ENCODE data around the gene ABI2.
"Not testable (repeated sequence)": the region's sequence is repeated elsewhere in the genome, so short reads cannot be mapped to it uniquely, and the experiment has no call there.

ABI2 gene

DNA sequence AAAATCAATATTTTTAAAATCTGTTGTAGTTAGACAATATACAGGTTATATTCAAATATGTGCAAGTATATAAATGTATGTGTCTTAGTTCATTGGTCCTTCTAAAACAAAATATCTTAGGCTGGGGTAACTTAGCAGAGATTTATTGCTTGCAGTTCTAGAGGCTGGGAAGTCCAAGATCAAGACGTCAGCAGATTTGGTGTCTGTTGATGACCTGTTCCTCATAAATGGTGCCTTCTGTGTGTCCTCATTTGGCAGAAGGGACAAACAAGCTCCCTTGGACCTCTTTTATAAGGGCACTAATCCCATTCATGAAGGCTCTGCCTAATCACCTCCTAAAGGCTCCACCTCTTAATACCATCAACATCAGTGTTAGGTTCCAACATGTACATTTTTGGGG, 31.3 kb downstream of the ABI2 start:
- DNase-seq (ENCODE audit: low read depth, low spot score) = no peak

DNA sequence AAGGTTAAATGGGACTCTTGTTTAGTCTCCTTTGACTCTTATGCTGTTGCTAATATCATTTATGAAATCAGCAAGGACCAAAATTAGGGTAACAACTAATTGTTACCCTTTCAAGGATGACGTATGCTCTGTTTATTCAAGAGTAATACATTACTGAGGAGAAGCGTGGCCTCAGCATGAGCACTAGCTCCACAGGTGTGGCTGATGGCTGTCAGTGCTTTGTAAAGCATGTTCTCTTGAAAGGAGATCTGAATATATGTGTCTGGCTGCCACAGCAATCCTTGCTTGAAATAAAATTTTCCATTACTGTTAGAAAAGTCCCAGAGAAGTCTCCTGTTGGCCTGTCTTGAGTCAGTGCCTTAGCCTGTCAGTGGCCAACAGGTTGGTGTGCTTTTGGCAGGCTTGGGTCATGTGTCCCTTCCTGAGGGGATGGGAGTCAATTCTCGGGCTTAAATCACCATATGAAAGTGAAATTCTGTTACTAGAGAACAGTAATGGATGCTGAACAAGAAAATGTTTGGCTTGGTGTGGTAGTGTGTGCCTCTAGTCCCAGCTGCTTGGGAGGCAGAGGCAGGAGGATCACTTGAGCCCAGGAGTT, 32.7 kb downstream of the ABI2 start:
- no peak for DNase-seq (ENCODE audit: low read depth, low spot score)

- no peak for DNase-seq (ENCODE audit: low read depth, low spot score)
Measured at GRCh38 chr2:203361495-203361894, 33.3 kb downstream of the ABI2 start.

DNA sequence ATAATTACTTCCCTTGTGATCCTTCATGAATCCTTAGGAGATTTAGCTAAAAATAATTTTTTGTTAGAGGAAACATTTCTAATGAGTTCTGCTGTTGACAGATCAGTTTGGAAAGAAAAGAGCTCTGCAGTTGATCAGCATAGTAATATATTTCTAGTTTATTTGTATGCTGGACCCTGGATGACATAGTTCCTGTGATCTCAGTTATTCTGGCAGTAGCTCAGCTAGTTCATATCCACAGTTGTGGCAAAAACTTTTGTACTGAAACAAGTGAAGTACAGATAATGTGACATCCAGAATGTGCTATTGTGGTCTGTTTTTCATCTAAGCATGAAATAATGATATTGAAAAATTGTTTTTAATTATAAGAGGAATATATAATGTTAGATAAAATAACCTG, 33.7 kb downstream of the ABI2 start:
- DNase-seq (ENCODE audit: low read depth, low spot score) = no peak

GRCh38 chr2:203366639-203367466, 38.7 kb downstream of the ABI2 start:
- DNase-seq (ENCODE audit: low read depth, low spot score) = no peak

DNA sequence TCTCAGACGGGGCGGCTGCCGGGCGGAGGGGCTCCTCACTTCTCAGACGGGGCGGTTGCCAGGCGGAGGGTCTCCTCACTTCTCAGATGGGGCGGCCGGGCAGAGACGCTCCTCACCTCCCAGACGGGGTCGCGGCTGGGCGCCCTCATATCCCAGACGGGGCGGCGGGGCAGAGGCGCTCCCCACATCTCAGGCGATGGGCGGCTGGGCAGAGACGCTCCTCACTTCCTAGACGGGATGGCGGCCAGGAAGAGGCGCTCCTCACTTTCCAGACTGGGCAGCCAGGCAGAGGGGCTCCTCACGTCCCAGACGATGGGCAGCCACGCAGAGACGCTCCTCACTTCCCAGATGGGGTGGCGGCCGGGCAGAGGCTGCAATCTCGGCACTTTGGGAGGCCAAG, 44.5 kb downstream of the ABI2 start:
- not testable (repeated sequence) for DNase-seq (ENCODE audit: low read depth, low spot score)

DNA sequence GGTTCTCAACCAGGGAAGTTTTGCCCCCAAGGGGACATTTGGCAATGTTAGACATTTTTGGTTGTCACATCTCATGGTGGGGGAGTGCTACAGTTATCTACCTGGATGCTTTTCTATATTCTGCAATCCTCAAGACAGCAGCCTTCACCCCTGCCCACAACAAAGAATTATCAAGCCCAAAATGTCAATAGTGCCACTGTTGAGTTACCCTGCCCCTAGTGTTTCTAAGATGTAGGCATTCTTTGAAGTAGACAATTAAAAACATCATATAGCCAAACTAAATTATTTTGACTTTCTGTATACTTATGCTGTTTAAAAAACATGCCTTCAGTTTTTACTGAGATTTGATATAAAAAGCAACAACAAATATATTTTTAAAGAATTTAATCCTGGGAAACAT, 48.0 kb downstream of the ABI2 start:
- no peak for DNase-seq (ENCODE audit: low read depth, low spot score)

- DNase-seq (ENCODE audit: low read depth, low spot score) = no peak
Measured at GRCh38 chr2:203379156-203379555, 51.0 kb downstream of the ABI2 start.

- DNase-seq (ENCODE audit: low read depth, low spot score) = no peak
Measured at GRCh38 chr2:203383038-203383437, 54.8 kb downstream of the ABI2 start.

GRCh38 chr2:203388153-203388552, 60.0 kb downstream of the ABI2 start:
- not testable (repeated sequence) for DNase-seq (ENCODE audit: low read depth, low spot score)

- DNase-seq (ENCODE audit: low read depth, low spot score) = no peak
Measured at GRCh38 chr2:203394519-203395227, 66.5 kb downstream of the ABI2 start.

DNA sequence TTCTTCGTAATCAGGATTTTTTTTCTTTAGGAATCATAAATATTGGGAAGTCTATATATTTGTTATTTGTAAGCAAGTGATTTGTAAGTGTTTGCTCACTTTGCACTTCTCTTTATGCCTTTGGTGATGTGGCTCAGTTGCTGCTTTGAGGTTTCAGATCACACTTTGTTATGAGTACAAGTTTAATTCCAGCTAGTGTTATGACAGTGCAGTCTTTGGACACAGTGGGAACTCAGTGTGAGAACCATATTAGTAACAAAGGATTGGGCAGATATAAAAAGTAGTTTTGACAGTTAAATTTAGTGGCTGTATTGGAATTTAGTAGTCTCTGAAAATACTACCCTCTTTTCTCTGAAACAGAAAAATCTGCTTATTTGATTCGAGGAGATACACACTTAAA, 67.7 kb downstream of the ABI2 start:
- no peak for DNase-seq (ENCODE audit: low read depth, low spot score)

DNA sequence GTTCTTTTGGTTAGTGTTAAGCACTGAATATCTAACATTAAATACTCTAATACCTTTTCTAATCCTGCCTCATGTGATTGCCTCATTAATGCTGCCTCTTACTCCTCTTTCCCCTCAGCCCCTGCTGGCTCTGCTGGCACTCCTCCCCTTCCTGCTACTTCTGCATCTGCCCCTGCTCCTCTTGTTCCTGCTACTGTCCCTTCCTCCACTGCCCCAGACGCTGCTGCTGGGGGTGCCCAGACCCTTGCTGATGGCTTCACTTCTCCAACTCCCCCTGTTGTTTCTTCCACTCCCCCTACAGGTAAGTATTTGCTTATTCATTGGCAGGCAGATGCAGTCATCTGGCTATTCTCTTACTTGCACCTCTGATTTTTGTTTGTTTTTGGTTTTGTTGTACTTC, 68.5 kb downstream of the ABI2 start:
- no peak for DNase-seq (ENCODE audit: low read depth, low spot score)

DNA sequence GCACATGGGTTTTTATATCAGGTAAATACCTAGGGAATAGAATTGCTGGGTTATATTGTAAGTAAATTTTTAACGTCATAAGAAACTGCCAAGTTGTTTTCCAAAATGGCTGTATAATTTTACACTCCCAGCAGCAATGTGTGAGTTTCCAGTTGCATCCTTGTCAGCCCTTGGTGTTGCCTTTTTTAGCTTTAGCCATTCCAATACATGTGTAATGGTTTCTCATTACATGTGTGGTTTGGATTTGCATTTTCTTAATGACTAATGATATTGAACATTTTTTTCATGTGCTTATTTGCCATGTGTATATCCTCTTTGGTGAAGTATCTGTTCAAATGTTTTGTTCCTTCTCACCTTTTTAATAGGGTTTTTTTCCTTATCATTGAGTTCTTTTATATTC, 70.8 kb downstream of the ABI2 start:
- DNase-seq (ENCODE audit: low read depth, low spot score) = no peak

- DNase-seq (ENCODE audit: low read depth, low spot score) = no peak
Measured at GRCh38 chr2:203400805-203401585, 72.8 kb downstream of the ABI2 start.

GRCh38 chr2:203404996-203405395, 76.8 kb downstream of the ABI2 start:
- no peak for DNase-seq (ENCODE audit: low read depth, low spot score)

DNA sequence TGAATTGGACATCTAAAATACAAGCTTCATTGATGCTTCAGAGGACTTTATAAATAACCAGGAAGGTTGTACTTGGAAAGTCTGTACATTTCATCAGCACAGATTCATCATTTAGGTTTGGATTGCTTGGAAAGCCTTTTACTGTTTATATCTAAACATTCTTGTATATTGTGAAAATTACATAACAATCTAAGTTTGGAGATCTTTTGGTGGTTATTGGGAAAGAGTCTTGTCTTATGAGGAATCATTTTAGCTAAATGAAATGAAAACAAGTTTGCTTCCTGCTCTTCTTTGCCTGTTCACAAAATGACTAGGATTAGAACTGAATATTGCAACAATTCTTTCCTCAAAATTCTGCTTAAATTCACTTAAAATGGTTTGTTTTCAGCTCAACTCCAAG, 79.3 kb downstream of the ABI2 start:
- DNase-seq (ENCODE audit: low read depth, low spot score) = no peak

DNA sequence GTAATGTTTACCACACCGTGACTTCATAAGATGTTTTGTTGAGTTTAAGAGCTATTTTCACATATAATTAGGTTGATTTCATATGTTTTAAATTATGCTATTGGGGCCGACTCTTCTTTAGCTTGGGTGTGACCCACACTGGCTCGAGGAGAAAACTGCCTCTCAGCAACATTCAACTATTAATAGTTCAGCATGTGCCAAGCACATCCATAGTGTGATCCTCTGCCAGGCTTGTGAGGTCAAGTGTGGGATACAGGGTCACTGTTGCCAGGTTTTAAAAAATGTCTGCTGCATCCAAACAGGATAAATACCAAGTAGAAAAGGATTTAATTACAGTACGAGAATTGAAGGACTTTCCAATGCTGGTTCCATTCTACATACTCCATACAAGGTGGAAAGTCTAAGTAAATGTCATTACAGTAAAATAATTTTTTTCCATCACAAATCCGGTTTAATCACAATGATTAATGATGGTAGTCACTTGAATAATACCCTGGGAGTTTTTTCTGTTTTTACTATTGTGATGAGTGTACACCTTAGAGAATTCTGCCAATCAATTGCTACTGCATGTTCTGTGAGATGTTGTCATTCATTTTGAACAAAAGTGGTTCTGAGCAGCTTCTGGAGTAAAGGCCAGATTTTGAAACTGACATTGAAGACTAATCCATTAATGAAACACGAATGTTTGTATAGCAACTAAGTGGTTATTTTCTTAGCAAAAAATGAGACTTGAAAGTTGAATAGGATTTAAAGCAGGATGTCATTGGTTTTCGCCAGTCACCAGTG, 84.5 kb downstream of the ABI2 start:
- DNase-seq (ENCODE audit: low read depth, low spot score) = no peak

GRCh38 chr2:203413796-203414195, 85.6 kb downstream of the ABI2 start:
- no peak for DNase-seq (ENCODE audit: low read depth, low spot score)

- no peak for DNase-seq (ENCODE audit: low read depth, low spot score)
Measured at GRCh38 chr2:203418271-203418670, 90.1 kb downstream of the ABI2 start.

- DNase-seq (ENCODE audit: low read depth, low spot score) = no peak
Measured at GRCh38 chr2:203427061-203427460, 98.9 kb downstream of the ABI2 start.
